Tibial nerve (tissue), 4 donors: ENCODE data around the gene VSTM2B.

Experiments used
- CTCF ChIP-seq, 5 experiments: fragments of 200-600 bp in 3 of 5; fragments of 450-650 bp in 2 of 5; sonication (generic) in 3 of 5; IDR thresholded peaks; one replicate each; pipeline ENCODE4 v1.5.1; 2016 to 2019; ENCODE audit warnings: antibody characterized with exemption in 5 of 5, mild to moderate bottlenecking in 3 of 5, moderate library complexity in 2 of 5
- EP300 ChIP-seq, 2 donors: sonication (generic); formaldehyde crosslinking; IDR thresholded peaks; one replicate each; pipeline ENCODE4 v1.6.1; 2017; ENCODE audit warnings: antibody characterized with exemption in 2 of 2, mild to moderate bottlenecking in 1 of 2
- POLR2A ChIP-seq, 2 donors: fragments of 450-650 bp; IDR thresholded peaks; one replicate each; pipeline ENCODE4 v1.6.1; 2017; ENCODE audit warnings: antibody characterized with exemption in 2 of 2, mild to moderate bottlenecking in 2 of 2, moderate library complexity in 2 of 2

- TF ChIP-seq CTCF (IDR thresholded peaks at IDR 0.05) (no peak), EP300 (IDR thresholded peaks at IDR 0.05) (no peak), POLR2A (IDR thresholded peaks at IDR 0.05) (no peak)
Measured at GRCh38 chr19:29524912-29525831, 622 bp upstream of the VSTM2B start.
